ENCODE results near the gene CCT6A.
"Not testable (repeated sequence)": the region's sequence is repeated elsewhere in the genome, so short reads cannot be mapped to it uniquely, and the experiment has no call there.

Gene CCT6A

GRCh38 chr7:56053993-56054392 is 2.4 kb downstream of the CCT6A start:
- DNase-seq = no peak

DNA sequence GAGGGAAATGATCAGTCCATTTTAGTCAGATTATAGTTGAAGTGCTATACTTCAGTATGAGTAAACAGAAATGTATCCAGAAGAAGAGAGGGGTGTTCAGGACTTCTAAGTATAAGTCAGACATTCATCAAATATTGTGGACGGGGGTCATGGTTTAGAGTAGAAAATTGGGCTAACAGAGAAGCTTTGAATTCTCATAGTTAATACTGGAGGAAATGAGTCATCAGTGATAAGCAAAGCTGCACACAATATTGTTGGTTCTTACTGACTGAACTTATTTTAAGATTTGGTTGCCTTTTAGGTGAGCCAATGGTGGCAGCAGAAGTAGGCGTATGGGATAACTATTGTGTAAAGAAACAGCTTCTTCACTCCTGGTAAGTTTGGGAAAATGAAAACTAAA is 10.8 kb downstream of the CCT6A start:
- no peak for DNase-seq

DNA sequence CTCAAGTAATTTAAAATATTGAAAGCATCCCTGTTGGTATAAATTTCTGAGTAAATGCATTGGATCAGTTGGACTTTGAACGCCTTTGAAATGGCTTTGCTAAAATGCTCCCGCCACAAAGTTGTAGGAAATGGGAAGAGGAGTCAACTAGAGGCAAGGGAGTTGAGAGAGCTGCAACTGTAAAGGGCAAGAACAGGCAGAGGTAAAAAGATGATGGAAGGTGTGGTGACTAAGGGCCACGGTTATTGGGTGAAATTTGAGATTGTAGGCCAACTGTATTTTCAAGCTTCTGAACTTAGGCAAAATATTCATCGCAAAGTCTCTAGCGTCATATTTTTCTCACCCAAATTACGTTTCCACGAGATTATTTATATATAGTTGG is 11.9 kb downstream of the CCT6A start:
- no peak for DNase-seq

DNA sequence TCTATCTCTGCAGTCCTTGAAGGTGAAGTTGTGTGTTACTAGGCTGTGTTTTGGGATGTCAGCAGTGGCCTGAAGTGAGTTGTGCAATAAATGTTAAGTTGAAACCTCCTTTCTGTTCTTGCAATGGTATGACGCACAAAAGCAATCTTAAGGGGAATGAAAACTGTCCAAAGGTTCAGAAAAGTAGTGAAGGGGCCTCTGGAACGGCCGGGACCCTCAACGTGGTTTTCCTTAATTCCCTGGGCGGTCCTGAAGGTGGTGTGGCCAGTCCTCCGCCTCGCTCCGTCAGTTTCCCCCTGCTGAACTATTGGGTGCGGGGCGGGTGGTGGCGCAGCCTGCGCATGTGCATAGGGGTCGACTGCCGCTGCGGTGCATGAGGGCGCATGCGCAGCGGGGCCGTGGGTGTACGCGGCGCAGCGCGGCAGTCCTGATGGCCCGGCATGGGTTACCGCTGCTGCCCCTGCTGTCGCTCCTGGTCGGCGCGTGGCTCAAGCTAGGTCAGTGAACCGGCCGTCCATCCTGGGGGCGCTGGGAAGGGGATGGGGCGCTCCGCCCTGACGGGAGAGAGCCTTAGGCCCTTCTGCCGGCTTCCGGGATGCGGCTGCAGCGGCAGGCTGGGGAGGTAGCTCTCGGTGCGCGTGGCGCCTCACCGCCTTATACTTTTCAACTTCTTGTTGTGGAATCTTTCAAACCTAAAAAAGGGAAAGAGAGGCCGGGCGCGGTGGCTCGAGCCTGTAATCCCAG is 12.5 kb downstream of the CCT6A start, which contains the start of gene SUMF2:
Gene SUMF2 (plus strand): TSS at position 405 of the 744 bp plus-strand sequence. CDS start 26 bp downstream, at position 431.
- DNase-seq = no peak

DNA sequence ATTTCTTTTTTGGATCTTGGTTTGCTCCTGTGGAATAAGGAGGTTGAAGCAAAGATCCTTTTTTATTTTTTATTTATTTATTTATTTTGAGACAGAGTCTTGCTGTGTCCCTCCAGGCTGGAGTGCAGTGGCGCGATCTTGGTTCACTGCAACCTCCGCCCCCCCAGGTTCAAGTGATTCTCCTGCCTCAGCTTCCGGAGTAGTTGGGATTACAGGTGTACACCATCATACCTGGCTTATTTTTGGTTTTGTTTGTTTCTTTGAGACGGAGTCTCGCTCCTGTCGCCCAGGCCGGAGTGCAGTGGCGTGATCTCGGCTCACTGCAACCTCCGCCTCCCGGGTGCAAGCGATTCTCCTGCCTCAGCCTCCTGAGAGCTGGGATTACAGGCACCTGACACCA is 14.8 kb downstream of the CCT6A start:
- not testable (repeated sequence) for DNase-seq

DNA sequence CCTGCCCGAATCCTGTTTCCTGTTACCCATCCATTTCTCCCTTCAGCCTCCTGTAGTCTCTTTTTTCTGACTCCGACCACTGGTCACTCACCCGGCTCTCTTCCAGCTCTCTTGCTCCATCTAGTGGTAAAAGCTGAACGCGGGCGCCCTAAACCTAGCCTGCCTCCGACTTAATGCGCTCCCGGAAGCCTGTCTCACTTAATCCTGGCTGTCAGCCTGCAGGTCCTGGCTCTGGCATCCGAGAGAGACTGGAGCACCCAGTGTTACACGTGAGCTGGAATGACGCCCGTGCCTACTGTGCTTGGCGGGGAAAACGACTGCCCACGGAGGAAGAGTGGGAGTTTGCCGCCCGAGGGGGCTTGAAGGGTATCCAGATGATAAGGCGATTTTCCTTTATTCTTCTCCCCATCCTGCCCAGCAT is 22.8 kb downstream of the CCT6A start:
- DNase-seq = peak; percentile 18

GRCh38 chr7:56077681-56078080 is 26.1 kb downstream of the CCT6A start:
- DNase-seq = no peak

DNA sequence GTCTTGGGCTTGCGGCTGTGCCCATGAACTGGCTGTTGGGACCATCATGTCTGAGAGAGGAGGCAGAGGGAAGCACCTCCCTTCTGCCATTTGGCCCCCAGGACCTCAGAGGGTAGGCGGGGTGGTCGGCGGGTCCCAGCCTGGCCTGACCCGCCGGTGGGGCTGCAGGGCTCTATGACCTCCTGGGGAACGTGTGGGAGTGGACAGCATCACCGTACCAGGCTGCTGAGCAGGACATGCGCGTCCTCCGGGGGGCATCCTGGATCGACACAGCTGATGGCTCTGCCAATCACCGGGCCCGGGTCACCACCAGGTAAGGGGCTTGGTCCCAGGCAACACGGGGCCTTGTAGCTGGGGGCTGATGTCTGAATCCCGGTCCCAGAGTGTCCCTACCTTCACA is 26.6 kb downstream of the CCT6A start:
- no peak for DNase-seq

DNA sequence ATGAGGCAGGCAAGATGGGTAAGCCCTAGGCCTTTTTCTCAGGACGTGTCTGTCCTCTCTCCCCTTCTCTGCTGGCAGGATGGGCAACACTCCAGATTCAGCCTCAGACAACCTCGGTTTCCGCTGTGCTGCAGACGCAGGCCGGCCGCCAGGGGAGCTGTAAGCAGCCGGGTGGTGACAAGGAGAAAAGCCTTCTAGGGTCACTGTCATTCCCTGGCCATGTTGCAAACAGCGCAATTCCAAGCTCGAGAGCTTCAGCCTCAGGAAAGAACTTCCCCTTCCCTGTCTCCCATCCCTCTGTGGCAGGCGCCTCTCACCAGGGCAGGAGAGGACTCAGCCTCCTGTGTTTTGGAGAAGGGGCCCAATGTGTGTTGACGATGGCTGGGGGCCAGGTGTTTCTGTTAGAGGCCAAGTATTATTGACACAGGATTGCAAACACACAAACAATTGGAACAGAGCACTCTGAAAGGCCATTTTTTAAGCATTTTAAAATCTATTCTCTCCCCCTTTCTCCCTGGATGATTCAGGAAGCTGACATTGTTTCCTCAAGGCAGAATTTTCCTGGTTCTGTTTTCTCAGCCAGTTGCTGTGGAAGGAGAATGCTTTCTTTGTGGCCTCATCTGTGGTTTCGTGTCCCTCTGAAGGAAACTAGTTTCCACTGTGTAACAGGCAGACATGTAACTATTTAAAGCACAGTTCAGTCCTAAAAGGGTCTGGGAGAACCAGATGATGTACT is 28.1 kb downstream of the CCT6A start:
- no peak for DNase-seq

GRCh38 chr7:56080726-56081435 is 29.3 kb downstream of the CCT6A start:
- DNase-seq = not testable (repeated sequence)

DNA sequence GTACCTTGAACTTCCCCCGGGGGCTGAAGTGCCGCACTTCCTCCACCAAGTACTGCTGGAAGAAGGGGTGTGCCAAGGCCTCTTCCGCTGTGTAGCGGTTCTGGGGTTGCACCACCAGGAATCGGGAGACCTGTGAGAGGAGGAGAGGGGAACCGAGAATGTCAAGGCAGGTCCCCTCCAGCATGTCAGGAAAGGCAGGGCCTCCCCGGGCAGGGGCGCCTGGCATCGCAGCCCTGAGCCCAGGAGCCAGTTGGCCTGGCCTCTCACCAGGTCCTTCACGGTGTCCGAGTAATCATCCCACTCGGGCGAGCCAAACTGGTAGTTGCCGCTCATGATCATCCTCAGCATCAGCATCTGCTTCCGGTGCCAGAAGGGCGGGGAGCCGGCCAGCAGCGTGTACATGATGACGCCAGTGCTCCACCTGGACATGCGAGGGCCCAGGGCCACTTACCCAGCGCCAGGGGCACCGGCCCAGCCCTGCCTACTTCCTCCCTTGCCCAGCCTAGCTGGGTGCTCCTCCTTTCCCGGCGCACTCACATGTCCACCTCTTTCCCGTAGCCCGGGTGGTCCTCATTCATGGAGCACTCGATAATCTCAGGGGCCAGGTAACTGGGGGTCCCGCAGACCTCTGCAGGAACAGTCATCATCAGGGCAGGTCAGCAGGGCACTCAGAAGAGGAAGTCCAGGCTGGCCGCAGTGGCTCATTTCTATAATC is 30.2 kb downstream of the CCT6A start:
- no peak for DNase-seq

DNA sequence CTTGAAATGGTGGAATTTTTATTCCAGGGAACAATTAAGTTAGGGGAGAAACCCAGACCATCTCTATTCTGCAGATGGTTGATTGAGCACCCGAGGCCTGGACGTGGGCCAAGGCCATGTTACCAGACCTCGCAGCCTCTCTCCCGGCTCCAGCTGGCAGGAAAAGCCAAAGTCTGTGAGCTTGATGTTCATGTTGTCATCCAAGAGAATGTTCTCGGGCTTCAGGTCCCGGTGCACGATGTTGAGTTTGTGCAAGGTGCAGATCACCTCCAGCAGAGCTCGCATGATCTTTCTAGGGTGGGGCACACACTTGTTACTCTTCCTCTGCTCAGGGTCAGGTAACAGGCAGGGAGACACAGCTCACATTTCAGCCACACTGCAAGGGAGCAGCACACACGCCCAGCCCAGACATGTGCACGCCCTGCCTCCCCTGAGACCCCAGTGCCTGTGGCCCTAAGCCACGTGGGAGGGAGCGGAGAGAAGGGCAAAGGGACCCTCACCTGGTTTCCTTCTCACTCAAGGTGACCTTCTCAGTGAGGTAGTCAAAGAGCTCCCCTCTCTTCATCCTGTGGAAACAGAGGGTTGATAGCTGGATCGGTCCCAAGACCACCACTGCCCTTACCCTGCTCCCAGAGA is 31.7 kb downstream of the CCT6A start:
- no peak for DNase-seq

GRCh38 chr7:56086761-56087160 is 35.2 kb downstream of the CCT6A start:
- DNase-seq = no peak

DNA sequence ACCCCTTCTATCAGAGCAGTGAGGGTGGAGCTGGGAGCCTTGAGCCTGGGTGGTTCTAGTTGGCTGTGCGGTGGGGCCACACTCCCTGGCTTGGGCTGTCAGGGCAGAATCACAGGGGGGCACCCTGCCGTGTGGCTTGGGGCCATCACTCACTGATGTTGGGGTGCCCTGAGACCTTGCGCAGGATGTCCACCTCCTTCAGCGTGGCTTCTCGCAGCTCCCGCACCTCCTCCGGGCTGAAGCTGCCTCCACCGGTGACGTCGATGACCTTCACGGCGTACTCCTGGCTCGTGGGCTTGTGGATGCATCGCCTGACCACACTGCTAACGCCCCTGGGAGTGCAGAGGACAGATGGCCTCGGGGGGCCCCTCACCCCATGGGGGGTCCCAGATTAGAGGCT is 35.9 kb downstream of the CCT6A start:
- DNase-seq = no peak

GRCh38 chr7:56091591-56091990 is 40.0 kb downstream of the CCT6A start:
- no peak for DNase-seq

DNA sequence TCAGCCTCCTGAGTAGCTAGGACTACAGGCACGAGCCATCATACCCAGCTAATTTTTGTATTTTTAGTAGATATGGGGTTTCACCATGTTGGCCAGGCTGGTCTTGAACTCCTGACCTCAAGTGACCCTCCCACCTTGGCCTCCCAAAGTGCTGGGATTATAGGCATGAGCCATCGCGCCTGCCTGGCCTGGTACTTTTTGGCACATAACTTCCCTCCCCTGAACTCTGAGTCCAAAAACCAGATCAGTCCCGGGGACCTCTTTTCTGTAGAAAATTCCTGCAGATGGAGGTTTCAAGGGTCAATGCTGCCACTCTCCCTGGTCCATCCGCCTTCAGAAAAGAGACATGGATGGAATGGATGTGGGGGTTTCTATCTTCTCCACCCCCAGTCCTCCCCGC is 40.8 kb downstream of the CCT6A start:
- not testable (repeated sequence) for DNase-seq

DNA sequence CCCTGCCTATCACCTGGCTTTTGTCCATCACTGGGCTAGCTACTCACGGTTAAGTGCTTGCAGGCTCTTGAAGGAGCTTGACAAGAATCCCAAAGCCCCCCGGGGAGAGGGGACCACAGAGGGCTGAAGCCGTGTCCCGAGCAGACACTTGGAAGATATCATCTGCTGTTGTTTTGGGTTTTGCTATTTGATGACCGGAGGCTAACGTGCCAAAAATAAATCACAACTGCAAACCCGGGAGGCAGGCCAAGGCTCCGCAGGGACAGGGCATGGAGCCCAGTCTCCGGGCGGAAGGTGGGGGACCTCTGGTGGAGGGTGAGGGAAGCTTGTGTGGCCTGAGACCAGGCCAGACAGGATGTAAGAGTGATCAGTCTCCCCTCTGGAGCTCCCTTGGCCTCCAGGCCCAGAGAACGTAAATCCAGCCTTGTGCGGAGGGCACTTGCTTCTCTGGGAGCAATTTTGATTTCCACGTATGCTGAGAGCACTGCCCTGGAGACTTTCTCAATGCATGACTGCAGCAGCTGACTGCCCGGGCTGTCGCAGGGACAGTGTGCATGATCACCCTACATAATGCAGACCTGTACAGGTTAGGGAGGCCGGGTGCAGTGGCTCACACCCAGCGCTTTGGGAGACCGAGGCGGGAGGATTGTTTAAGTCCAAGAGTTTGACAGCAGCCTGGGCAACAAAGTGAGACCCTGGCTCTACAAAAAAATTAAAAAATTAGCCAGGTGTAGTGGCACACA is 41.4 kb downstream of the CCT6A start, which contains the start of gene PHKG1:
Gene PHKG1 (minus strand): TSS at position 164 of the 743 bp plus-strand sequence. CDS start 4,011 bp downstream, outside the sequence.
- no peak for DNase-seq

DNA sequence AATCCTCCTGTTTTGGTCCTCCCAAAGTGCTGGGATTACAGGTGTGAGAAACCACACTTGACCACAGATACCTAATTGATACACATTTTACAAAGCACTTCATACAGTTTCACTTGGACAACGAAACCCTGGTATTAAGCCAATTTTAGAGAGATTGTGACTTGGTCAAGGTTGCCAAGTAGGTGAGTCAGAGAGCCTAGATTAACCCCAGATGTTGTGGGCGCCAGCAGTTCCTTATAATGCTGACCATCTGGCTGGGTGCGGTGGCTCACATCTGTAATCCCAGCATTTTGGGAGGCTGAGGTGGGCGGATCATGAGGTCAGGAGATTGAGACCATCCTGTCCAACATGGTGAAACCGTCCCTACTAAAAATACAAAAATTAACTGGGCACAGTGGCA is 46.1 kb downstream of the CCT6A start:
- no peak for DNase-seq

DNA sequence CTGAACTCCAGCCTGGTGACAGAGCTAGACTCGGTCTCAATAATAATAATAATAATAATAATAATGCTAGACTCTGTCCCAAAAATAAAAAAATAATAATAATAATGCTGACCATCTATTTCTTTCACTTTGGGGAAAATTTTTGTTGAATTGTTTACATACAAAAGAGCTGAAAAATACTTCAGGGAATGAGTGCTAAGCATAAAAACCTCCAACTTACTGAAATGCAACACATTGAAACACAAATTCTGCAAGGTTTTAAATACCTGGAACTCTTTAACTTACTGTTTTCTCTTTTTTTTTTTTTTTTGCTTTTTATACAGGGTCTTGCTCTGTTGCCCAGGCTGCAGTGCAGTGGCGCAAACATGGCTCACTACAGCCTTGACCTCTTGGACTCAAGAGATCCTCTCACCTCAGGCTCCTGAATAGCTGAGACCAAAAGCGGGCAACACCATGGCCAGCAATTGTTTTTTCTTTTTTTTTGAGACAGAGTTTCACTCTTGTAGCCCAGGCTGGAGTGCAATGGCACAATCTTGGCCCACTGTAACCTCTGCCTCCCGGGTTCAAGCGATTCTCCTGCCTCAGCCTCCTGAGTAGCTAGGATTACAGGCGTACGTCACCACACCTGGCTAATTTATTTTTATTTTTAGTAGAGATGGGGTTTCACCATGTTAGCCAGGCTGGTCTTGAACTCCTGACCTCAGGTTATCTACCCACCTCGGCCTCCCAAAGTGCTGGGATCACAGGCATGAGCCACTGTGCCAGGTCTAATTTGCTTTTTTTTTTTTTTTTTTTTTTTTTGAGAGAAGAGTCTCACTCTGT is 46.8 kb downstream of the CCT6A start:
- not testable (repeated sequence) for DNase-seq

DNA sequence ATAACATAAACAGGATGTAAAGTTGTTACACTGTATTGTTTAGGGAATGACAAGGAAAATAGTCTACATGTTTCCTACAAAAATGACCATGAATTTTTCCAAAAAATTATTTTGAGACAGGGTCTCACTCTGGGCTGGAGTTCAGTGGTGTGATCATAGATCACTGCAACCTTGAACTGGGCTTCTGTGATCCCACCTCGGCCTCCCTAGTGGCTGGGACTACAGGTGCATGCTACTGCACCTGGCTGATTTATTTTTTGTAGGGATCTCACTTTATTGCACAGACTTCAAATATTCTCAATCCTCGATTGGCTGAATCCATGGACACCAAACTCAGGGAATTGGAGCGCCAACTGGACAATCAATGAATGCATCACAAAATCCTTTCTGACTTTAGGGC is 48.1 kb downstream of the CCT6A start:
- no peak for DNase-seq

DNA sequence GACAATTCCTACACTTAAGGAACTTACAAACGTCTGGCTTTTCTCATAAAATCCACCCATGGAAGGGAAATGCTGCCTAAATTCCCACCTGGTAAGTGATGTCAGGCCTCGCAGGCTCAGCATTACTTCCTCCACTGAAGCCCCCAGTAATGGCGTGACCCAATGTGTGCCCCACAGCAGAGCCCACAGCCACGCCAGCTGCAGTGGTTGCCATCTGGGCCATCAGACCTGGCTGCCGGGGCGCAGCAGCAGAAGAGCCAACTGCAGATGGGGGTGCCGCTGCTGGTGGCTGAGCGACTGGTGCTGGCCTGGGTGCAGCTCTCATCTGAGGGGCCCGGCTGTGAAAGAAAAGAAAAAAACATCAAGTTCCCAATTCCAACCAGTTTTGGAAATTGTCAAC is 52.6 kb downstream of the CCT6A start:
- not testable (repeated sequence) for DNase-seq

All from NCI-H187 treated with DMSO at 0.1 percent for 48 hours (cell line).